RPMI7951 (cell line): ENCODE data around the gene BAG3. TPM values are rescaled to one million over a fixed set of nuclear protein-coding genes. Genes with fewer than 3 reads are reported as not detected.
"Not testable (repeated sequence)": the region's sequence is repeated elsewhere in the genome, so short reads cannot be mapped to it uniquely, and the experiment has no call there.

Experiments
- DNase-seq: peaks from one replicate; pipeline ENCODE4 v3.0.0-alpha.2; 2012; ENCODE audit warnings: low read depth
- total RNA-seq: library from RNA; depleted of rRNA; stranded (reverse); fragments of >200 nt; shearing (Covaris generic); gene quantifications from 2 replicates; pipeline ENCODE4 v1.2.3, GENCODE V29; 2014

Gene BAG3
- total RNA-seq, 1 experiment from 2014 or later: 13.9 TPM

DNA sequence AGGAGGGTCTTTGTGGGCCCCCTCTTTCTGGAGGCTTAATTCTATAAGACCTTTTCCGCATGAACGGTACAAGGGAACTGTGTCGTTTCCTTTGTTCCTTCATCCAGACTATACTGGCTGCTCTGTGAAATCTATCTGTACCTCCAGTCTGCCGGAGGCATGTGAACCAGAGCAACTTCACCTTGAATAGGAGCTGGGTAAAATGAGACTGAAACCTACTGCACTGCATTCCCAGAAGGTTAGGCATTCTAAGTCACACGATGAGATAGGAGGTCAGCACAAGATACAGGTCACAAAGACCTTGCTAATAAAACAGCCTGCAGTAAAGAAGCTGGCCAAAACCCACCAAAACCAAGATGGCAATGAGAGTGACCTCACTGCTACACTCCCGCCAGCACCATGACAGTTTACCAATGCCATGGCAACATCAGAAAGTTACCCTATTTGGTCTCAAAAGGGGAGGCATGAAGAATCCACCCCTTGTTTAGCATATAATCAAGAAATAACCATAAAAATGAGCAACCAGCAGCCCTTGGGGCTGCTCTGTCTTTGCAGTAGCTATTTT lies 37.9 kb downstream of the BAG3 start:
- DNase-seq: no peak

DNA sequence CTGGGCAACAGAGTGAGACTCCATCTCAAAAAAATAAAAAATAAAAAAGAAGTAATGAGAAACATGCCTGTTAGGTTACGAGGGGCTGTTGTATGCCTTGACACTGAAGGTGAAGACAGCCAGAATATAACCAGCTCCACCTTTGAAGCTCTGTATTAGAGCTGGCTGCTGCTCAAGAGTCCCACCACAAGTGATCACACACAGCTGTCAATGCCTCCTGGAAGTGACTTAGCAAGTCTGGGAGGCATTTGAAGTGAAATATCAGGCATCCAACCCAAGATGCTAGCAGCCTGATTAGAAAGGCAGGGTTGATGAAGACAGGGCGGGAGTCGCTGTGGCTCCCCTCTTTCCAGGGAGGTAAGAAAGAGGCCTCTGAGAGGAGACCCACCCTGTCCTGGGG lies 40.5 kb downstream of the BAG3 start:
- DNase-seq: no peak

DNA sequence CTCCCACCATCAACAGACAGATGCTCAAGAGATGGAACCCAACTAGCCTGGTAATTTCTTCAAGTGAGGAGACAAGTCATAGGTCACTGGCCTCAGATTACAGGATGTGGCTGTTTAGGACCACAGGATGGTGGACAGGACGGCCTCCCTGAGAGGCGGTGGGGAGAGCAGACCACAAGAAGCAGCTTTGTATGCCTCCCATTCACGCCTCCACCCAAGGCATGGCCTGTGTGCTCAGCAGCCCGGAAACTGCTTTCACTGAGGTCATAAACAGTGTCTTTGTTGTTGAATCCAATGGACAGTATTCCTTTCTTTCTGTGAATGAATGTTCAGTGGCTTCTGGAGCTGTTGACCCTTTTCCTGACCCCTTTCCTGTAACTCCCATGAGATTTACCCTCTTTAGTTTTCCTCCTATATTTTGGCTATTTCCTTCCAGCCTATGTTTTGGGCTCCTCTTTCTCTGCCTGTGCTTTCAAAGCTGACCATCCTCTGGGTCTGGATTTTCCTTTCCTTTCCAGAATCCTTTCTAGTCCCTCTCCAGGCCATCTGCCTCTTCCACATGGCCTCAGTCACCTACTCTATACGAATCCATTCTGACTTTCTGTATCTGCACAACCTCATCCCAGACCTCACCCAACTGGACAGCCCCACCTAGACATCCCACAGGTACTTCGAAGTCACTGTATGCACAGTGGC lies 42.2 kb downstream of the BAG3 start:
- DNase-seq: peak; percentile 89

DNA sequence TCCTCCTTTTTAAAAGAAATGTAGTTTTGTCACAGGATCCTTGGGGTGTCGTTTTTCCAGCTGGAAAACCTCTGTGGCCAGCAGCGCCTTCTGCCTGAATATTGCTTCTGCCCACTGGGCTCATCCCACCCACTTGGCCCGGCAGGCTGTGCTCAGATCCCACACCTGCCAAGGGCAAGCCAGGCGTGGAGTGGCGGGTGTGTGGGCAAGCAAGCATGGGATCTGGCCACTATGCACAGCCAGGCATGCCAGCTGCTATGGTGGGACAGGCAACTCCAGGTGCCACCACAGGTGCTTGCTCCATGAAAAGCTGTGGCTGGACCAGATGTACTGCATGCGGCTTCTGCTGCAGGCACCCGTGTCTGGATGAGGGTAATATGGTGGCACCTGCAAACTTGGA lies 43.4 kb downstream of the BAG3 start:
- DNase-seq: no peak

DNA sequence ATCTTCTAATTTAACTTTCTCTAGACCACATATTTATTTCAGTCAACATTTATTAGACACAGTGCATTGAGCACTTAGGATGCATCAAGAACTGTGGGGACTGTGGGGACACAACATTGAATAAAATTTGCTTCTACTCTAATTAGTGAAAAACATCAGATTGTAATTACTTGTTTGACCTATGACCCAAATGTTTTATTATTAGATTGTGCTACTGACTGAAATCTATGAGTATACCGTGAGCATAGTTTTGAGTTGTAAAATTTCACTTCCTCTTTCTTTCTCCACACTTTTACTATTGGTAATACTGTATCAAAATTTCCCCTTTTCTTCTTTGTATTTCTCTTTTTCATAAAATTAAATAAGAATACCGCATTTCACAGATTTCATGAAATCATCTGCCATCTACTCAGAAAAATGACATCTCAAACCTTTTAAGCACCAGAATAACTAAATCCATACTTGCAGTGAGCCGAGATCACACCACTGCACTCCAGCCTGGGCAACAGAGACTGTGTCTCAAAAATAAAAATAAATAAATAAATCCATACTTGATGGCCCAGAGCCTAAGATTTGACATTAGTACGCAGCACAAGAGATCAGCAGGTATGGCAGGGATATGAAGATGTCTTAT lies 49.3 kb downstream of the BAG3 start:
- DNase-seq: no peak

DNA sequence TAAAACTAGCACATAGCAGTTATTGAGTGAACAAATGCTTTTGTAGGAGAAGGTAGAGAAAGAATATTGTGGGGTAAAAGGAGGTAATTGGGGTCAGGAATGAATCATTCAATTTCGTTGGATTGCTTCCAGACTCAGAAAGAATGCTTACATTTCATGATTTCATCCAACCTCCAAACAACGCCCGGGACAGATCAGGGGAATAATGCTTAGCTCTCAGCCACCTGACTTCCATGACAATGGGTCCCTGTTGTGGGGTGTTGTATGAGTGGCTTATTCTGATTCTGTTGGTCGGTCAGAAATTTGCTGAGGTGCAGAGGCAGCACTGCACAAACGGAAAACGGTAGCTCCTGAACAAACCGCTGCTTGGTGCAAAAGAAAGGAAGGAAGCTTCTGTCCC lies 50.7 kb downstream of the BAG3 start:
- peak; percentile 52 for DNase-seq

DNA sequence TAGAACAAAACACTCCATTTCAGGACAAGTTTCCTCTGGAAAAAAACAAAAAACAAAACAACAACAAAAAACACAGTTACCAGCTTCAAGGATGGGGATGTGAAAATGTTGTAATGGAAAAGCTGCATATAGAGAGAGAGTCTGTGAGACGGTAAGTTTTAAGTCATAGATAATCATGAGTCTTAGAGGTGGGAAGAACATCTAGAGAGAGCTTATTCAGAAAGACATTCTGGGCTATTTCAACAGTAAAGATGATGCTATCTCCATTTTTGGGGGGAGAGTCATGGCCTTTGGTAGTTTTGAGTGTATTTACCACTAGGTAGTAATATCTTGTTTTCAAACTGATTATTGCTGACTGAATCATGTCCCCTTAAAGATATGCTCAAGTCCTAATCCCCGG lies 51.4 kb downstream of the BAG3 start:
- DNase-seq: no peak

DNA sequence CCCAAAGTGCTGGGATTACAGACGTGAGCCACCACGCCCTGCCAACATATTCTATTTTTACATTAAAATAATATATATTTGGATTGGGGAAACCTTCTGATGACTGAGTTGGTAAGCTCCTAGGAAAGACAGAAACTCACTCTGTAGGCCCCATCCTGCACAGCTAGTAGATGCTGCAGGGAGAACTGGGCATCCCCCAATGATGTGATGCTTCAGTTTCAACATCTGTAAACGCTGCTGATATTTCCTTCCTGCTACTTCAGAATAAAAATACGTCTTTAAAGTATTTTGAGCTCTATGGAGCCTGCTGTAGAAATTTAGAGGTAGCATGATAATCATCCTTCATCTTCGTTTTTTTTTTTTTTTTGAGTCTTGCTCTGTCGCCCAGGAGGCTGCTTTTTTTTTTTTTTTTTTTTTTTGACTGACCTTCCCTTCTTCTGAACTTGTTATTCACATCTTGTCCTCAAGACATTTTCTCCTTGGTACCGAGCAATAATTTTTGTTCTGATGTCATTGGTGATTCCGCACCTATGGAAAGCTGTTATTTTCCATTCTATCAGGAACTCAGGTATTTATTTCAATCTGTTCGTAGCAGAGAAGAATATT lies 52.8 kb downstream of the BAG3 start:
- no peak for DNase-seq

DNA sequence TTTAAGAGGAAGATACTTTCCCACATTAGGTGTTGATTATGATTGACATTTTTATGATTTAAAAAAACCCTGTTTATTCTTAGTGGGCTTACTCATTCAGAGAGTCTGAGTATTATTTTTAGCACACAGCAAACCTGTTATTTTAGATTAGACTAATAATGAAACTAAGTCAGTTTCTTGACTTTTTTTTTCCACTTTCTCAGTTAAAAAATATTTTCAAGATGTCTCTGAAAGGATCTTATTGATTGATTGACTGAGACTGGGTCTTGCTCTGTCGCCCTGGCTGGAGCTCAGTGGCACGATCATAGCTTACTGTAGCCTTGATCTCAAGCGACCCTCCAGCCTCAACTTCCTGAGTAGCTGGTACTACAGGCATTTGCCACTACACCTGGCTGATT lies 54.3 kb downstream of the BAG3 start:
- DNase-seq: no peak

DNA sequence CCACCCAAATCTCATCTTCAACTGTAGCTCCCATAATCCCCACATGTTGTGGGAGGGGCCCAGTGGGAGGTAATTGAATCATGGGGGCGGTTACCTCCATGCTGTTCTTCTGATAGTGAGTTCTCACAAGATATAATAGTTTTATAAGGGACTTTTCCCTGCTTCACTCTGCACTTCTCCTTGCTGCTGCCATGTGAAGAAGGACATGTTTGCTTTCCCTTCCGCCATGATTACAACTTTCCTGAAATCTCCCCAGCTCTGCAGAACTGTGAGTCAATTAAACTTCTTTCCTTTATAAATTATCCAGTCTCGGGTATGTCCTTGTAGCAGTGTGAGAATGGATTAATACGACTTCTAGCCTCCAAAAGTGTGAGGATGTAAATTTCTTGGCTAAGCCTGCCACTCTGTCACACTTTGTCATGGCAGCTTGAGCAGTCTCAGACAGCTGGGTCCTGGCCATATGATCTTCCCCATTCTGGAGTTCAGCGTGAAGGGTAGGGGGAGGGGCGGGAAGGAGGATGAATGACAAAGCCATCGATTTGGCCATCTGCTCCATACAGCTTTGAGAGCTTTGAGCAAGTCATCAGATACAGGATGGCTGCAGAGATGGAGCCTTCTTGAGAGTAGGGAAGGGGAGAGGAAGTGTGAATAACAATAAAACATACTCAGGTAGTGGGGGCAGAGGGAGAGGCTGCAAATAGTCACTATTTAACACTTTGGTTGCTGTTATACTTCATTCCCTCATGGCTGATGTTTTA lies 55.5 kb downstream of the BAG3 start:
- no peak for DNase-seq

DNA sequence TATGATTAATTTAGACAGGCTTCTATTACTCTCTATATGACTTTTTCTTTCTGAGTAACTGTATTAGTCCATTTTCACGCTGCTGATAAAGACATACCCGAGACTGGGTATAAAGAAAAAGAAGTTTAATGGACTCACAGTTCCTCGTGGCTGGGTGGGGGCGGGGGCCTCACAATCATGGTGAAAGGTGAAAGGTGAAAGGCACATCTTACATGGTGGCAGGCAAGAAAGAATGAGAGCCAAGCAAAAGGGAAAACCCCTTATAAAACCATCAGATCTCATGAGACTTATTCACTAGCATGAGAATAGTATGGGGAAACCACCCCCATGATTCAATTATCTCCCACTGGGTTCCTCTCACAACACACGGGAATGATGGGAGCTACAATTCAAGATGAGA lies 56.2 kb downstream of the BAG3 start:
- not testable (repeated sequence) for DNase-seq

DNA sequence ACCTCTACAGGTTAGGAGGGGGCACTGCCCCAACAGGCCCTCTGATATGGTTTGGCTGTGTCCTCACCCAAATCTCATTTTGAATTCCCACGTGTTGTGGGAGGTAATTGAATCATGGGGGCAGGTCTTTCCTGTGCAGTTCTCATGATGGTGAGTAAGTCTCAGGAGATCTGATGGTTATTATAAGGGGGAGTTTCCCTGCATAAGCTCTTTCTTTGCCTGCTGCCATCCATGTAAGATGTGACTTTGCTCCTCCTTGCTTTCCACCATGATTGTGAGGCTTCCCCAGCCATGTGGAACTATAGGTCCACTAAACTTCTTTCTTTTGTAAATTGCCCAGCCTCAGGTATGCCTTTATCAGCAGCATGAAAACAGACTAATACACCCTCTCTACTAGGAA lies 59.8 kb downstream of the BAG3 start:
- not testable (repeated sequence) for DNase-seq

DNA sequence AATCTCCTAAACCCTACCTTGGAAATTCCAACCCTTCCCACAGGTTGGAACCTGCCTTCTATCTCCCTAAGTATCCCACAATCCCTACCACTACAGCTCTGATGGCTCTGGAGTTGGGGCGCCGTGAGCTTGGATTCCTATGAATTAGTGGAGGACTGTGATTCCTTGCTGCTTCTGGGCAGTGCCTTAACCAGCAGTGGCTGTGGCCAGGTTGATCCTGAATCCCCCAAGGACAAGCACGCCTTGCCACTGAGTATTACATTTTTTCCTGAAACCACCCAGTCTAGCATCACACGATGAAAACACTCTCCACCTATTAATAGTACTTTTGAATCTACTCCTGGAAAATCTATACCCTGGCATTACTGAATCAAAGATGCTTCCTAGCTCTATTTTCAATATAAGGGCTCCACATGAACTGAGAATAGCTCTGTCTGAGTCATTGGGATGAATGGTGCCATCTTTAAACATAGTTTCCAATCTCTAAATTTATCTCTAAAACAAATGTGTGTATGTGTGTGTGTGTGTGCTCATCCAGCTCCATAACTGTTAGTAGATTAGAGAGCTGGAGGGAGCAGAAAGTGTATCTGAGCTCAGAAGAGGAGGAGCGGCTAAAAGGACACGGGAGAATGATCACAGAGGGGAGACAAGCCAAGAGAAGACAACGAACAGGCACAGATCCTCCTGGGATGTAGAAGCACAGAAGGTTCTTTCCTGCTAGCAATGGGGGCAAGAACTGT lies 62.7 kb downstream of the BAG3 start:
- no peak for DNase-seq

DNA sequence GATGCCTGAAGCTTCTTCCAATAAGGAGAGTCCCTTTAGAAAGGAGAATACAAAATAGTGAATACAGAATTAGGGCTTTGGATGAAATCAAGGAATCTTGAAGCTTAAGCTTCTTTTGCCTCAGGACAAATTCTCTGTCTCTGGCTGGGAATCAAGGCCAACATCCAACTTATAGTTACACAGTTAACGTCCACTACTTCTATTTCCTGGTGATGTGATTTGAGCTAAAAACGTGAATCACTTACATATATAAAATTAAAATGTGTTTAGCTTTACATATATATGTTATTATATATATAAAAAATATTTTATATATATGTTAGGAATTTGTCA lies 63.3 kb downstream of the BAG3 start:
- peak; percentile 26 for DNase-seq

DNA sequence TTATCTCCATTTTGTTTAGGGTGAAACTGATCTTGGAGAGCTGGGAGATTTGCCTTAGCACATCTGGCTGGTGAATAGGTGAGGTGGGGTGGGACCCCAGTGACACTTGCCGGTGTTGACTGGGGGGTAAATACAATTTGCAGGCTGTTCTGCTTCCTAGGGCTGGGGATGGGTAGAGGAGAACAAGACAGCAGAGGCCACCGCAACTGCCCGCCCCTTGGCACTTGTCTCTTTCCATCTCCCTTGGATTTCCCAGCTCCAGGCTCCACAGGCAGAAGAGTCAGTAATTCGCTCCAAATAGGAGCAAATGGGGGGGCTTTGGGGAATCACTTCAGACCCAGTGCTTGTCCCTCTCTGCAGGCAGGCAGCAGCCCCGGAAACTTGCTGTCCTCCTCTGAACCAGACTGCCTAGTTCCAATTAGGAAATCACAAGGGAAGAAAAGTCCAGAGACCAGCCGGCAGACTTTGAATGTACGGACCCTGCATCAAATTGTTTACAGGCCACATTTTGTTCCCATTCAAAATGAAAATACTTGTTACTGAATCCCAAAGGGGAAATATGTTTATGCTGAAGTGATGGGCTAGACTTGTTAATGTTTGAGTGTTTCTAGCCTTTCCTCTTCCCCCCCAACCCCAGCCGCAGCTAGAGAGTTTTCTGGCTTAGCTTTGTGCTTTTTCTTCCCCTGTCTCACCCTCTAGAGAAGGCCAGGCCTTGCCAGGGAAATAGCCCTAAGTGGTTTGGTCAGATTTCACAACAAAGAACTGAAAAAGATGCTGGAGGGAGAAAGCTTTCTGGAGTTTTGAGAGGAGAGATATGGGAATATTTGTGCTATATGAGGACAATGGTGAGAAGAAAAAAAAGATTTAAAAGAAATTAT lies 64.7 kb downstream of the BAG3 start:
- DNase-seq: no peak

DNA sequence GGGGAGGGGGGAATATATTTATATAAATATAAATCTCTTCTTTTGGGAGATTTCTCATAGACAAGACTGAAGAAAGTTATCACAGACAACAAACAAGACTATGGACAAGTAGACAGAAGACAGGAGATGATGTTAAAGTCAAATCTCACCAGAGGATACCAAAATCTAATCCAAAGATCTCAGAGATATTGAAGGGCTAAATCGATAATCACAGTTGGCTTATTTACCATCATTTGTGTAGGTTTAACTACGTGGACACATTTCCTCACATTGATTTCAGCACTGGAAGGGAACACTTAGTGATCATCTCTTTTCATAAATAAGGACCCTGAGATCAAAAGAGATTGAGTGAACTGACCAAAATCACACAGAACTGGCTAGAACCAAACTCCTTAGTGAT lies 72.0 kb downstream of the BAG3 start:
- DNase-seq: no peak

DNA sequence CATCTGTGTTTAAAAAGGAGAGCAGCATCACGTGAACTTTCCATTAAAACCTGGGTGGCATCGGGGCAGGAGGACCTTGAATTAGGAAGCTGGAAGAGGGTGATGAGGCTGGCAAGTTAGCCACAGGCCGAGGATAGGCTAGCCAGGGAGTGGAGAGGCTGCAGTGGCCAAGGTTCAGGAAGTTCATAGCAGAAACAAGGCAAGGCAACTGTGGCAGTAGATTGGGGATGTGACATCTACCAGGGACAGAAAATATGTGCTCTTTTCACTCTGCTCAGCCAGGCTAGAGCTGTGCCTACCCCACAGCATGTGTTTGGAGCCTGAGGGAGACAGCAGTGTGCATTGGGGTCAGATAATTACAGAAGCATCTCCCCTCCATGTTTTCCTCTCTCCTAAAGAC lies 72.4 kb downstream of the BAG3 start:
- no peak for DNase-seq

DNA sequence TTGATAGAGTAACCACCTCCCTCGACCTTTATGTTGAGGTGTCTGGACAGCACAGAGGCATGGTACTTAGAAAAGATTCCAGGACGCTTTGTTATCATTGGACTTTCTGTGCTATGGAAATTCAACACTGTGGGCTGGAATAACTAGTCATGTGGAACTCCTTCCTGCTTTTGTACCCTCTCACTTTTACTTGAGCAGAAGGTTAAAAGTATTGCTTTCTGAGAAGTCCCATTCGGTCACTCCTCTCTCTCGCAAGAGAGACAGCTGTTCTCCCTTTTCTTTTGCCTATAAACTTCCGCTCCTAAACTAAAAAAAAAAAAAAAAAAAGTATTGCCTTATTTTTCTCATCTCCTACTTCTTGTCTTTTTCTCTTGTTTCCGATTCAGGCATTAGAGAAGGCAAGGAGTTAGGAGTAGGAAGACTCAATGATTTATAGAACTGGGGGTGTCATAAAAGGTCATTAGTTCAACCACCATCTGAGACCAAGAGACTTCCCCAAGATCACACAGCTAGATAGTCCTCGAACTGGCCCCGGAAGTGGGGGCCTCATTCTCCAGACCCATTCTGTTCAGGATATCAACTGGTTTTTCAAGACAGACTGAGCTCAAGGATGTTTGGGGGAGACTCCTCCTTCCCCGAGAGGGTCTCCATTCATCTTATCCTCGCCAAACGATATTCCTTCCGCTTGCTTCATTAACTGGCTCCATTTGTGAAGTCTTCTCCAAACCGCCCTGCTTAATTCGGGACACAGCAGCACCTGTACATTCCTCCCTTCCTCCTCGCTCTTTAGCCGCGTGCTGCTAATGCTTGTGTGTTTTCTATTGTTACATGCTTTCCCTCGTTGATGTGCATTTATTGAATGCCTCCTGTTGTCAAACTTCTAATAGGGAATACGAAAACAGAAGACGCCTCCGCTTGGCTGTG lies 73.7 kb downstream of the BAG3 start:
- peak; percentile 20 for DNase-seq

DNA sequence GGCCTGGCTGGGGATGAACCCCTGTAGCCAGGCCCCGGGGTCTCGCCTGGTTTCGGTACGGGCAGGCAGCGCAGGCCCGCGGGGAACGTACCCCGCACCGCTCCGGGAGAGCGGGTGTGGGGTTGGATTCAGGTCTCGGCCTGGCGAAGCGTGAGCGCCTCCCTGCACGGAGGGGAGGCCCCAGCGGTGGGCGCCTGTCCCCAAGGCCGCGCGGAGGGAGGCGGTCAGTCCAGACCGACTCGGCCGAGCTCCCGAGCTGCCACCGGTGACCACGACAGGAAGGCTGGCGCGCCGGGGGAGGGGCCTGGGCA lies 74.3 kb downstream of the BAG3 start:
- DNase-seq: no peak
